GM21619 (cell line): Measurements from ENCODE around the gene YTHDC1.
"Not testable (repeated sequence)": the region's sequence is repeated elsewhere in the genome, so short reads cannot be mapped to it uniquely, and the experiment has no call there.

Source experiments
- ATAC-seq: cut with Tn5 transposase; IDR thresholded peaks from one replicate; pipeline ENCODE4 v1.9.1; 2021; ENCODE audit not compliant: unreplicated experiment

The YTHDC1 gene

DNA sequence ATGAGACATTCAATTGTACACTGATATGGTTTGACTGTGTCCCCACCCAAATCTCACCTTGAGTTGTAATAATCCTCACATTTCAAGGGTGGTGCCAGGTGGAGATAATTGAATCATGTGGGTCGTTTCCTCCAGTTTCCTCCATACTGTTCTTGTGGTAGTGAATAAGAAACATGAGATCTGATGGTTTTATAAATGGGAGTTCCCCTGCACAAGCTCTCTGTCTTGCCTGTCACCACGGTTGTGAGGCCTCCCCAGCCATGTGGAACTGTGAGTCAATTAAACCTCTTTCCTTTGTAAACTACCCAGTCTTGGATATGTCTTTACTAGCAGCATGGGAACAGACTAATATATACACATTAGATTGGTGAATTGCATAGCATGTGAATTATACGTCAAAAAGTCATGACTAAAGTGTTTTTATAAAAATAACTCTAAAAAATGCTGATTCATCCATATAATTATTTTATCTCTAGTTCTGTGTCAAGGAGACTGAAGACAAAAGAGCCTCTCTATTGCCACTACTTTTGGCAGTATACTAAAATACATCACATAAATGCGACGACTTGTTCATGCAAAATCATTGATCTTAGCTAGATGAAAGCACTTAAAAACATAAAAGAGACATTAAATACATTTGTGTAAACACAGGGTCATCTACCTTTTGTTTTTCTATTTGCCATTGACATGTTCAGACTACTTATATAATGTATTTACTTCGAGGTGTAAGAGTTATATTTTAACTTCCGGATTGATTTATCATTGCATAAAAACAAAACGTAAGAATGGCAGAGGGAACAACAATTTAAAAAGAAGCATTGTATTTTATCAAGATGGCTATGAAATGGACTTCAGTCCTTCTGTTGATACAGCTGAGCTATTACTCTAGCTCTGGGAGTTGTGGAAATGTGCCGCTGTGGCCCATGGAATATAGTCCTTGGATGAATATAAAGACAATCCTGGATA, 50.1 kb downstream of the YTHDC1 start:
- no peak for ATAC-seq

DNA sequence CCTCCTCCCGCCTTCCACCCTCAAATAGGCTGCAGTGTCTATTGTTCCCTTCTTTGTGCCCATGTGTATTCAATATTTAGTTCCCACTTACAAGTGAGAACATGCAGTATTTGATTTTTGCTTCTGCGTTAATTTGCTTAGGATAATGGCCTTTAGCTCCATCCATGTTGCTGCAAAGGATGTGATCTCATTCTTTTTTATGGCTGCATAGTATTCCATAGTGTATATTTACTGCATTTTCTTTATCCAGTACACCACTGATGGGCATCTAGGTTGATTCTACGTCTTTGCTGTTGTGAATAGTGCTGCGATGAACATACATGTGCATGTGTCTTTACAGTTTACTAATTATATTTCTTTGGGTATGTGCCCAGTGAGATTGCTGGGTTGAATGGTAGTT, 52.8 kb downstream of the YTHDC1 start:
- ATAC-seq = no peak

DNA sequence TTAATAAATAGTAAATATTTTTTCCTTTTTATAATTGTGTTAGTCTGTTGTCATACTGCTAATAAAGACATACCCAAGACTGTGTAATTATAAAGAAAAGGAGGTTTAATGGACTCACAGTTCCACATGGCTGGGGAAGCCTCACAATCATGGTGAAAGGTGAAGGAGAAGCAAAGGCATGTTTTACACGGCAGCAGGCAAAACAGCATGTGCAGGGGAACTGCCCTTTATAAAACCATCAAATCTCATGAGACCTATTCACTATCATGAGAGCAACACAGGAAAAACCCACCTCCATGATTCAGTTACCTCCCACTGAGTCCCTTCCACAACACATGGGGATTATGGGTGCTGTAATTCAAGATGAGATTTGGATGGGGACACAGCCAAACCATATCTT, 58.6 kb downstream of the YTHDC1 start:
- no peak for ATAC-seq

DNA sequence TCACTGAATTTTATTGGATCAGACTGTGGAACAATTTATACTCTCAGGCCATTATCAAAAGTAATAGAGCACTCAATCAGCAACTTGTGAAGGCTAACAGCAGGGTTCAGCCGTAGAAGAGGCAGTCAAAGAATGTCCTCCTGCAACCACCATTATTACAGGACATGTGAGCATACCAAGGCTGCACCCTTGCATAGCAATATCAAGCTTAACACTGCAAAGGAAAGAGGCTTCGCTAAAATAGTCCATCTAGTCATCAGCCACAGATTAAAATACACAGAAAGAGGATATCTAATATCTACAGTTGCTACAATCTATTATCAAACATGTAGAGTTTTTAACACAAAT, 61.5 kb downstream of the YTHDC1 start:
- peak; percentile 64 for ATAC-seq

DNA sequence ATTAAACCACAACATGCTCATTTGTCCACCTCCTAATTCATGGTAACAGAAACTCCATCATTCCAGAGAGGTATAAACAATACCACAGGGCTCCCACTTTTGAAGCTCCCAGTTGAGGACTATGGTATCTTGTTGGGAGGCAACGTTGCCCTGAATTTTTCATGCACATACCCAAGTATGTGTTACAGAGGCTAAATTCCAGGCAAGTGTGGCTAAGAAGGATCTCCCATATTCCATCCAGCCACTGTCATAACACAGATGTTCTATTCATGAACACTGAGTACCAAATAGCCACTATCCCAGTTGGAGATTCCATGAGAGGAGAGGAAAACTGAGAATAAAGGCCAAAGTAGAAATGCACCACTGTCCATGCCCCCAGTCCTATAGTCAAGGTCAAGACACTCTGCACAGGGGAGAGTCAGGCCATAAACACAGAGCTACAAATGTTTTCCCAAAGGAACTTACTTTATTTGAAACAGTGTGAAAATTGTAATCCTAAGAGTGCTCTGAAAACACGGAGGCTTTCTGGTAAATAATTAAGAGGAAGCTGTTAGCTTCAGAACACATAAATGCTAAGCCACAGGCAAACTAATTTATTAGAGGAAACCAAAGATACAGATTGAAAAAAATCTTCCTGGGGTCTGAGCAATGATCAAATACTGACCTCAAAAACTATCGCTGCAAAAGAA, 62.0 kb downstream of the YTHDC1 start:
- ATAC-seq = peak; percentile 78

DNA sequence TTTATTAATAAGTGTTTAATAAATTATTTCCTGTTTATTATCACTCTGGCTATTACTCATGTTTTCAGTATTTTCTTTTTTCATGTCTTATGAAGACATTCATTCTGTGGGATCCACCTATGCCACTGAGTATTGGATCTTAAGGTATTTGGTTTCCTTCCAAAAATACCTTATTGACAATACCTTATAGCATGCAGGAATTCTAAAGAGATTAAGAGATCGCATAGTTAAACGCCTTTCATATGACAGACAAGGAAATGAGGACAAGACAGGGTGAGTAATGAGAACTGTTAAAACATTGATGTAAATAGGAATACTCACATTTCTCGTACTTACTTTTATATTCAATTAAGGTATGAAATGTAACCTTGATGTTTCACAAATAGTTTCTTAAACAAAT, 66.2 kb downstream of the YTHDC1 start:
- no peak for ATAC-seq

DNA sequence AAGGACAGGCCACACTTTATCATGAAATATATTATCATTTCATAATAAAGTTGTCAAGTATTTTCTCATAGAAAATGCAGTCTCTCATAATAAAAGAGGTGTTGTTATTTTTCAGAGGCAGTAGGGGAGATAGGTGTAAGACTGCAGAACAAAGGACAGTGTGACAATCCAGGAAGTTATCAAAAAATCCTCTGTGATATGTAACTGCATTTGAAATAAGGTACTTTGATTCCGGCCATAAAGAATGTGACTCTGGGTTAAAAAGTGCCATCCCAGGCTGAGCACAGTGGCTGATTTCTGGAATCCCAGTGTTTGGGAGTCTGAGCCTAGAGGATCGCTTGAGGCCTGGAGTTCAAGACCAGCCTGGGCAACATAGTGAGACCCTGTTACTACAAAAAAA, 66.8 kb downstream of the YTHDC1 start:
- ATAC-seq = no peak

DNA sequence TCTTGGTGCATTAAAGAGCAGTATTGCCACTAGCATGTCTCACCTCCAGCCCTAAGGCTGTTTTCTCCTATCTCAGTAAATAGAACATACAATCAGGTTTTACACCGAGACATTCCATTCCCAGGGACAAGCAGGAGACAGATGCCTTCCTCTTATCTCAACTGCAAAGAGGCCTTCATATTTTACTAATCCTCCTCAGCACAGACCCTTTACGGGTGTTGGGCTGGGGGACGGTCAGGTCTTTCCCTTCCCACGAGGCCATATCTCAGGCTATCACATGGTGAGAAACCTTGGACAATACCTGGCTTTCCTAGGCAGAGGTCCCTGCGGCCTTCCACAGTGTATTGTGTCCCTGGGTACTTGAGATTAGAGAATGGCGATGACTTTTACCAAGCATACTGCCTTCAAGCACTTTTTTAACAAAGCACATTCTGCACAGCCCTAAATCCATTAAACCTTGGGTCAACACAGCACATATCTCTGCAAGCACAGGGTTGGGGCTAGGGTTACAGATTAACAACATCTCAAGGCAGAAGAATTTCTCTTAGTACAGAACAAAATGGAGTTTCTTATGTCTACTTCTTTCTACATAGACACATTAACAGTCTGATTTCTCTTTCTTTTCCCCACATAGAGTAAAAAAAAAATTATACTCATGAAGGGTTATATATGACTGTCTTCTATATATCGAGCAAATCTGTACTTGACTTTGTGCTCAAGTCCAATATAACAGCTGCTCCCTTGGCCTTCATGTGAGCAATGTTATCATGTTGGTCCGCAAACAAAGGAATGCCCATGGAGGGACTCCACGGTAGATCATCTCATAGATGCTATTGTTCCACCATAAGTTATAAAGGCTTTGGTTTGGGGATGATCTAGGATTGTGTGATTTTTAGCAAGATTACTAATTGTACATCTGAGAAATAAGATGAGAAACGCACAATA, 67.8 kb downstream of the YTHDC1 start:
- ATAC-seq = not testable (repeated sequence)

DNA sequence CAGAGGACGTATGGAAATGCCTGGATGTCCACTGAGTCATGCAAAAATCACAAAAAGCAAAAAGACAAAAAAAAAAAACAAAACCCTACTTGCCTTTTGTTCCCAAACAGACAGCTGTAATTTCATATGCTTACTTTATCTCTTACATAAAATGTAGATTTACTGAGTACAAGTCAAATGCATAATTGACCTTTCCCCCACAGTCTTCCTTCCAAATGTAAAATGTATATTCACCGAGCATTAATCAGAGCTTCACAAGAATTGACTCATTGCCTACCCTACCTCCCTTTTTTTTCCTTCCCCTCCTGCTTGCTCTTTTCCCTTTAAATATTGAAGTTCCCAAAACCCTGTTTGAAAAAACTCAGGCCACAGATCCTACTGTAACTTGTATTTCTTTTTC, 71.9 kb downstream of the YTHDC1 start:
- no peak for ATAC-seq

DNA sequence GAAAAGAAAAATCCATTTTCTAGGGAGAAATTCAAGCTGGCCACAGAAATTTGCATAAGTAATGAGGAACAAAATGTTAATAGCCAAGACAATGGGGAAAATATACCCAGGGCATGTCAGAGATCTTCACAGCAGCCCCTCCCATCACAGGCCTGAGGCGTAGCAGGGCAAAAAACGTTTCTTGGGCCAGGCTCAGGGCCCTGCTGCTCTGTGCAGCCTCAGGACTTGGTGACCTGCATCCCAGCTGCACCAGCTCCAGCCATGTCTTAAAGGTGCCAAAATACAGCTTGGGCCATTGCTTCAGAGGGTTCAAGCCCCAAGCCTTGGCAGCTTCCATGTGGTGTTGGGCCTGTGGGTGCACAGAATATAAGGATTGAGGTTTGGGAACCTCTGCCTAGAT, 72.3 kb downstream of the YTHDC1 start:
- ATAC-seq = no peak

DNA sequence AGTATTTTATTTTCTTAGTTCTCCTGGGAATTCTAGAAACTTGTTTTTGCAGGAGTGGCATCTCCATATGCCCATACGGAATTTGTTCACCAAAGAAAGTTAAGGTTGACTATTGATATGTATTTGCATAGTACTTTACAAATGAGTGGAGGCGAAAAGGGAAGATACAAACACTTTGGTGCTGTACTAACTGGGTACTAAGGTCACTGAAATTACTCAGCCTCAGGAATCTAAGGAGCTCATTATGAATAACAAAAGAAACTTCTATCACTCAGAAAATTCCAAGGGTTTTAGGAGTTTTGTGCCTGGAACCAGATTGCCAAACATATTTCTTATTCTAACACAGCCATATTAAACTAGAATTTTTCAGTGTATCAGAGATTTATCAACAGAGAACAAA, 77.0 kb downstream of the YTHDC1 start:
- ATAC-seq = peak; percentile 56

DNA sequence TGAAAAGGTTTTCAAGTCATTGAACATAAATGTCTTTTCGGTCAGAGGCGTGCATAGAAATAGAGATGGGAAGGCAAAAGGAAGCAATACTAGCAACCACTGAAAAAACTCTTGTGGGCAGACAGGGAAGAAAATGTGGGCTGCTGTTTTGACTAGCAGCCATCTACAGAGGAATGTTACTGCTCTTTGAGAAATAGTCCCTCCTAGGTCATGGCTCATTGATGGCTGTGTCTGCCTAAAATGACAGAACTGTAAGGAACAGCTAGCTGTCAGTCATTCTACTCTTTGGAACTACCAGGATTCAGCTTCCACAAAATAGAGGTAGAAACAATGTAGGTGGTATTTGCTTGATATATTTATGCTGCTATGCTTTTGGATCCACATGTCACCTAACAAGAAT, 77.5 kb downstream of the YTHDC1 start:
- ATAC-seq = peak; percentile 53

DNA sequence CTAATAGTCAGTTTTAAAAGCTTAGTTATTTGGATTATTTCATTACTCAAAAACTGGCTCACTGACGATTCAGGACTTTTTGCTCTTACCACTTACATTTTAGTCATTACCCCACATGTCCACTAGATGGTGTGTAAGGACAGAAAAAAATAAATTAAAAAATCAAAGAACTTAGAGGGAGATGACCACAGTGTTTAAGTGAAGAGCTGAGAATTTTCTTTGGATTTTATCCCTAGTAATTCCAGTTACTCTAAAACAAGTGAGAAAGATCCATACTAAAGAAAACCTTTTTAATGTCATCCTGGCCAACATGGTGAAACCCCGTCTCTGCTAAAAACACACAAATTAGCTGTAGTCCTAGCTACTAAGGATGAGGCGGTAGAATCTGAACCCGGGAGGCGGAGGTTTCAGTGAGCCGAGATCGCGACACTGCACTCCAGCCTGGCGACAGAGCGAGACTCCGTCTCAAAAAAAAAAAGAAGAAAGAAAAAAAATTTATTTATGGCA, 78.0 kb downstream of the YTHDC1 start:
- ATAC-seq = peak; percentile 57

DNA sequence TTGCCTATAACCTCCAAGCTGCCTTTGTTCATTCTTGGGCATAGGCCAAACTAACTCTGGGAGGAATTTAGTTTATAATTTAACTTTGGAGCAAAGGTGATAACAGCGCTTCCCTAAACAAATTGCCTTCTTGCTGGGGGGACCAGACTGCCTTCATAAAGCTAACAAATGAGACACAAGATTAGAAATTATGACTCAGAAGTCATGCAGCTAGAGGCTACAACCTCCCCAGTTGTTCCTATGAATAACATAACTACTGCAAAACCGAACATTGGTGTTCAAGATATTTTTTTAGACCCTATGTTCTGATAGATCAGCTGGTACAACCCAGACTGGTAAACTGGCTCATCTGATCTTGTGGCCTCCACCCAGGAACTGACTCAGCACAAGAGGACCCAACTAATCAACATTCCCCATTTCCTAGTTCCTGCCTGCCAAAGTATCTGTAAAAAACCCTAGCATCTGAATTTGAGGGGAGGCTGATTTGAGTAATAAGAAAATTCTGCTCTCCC, 82.4 kb downstream of the YTHDC1 start:
- ATAC-seq = no peak

DNA sequence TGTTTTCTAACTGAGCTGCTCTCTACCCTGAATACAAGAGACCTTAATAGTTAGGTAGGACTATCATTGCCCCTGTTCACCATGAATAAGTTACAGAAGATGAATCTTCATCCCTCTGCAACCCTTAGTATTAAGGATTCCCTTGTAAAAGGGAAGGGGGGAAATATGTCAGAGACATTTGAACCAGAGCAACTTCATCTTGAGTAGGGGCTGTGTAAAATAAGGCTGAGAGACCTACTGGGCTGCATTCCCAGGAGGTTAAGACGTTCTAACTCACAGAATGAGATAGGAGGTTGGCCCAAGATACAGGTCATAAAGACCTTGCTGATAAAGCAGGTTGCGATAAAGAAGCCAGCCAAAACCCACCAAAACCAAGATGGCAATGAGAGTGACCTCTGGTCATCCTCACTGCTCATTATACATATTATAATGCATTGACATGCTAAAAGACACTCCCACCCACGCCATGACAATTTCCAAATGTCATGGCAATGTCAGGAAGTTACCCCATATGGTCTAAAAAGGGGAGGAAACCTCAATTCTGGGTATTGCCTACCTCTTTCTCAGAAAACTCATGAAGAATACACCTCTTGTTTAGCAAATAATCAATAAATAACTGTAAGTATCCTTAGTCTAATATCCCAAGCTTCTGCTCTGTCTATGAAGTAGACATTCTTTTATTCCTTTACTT, 84.9 kb downstream of the YTHDC1 start:
- ATAC-seq = no peak
